Activated CD4-positive, alpha-beta T cell treated with anti-CD3 and anti-CD28 coated beads for 24 hours (primary cell): ENCODE results near the gene EVI5.
"Not testable (repeated sequence)": the region's sequence is repeated elsewhere in the genome, so short reads cannot be mapped to it uniquely, and the experiment has no call there.

ENCODE experiments used
- DNase-seq, 2 donors: peaks; one replicate each; pipeline ENCODE4 v3.0.0-alpha.2; 2020; ENCODE audit warnings: low read depth in 2 of 2

The EVI5 gene

DNA sequence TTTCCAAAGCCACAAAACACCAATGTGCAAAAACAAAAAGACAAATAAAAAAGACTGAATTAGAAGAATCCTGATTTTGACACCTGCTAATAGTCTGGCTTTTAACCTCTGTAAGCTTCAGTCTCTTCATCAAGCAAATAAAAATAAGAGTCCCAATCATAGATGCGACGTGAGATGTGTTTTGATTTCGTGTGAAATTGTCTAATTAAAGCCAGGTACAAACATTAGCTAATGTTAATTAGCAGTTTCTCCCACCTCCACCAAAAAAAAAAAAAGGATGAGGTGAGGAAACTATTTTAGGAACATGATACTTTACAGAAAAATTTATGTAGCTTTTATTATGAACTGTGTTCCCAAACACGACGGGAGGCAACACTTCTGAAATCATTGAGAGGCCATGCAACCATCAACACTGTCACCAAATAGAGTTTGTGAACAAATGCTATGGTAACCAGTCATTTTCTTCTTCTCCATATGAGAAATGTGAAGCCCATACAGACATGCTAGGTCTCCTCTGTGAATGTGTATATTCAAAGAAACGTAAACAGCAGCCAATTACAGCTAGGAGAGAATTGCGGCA lies 6.7 kb upstream of the EVI5 start:
- DNase-seq: no peak

DNA sequence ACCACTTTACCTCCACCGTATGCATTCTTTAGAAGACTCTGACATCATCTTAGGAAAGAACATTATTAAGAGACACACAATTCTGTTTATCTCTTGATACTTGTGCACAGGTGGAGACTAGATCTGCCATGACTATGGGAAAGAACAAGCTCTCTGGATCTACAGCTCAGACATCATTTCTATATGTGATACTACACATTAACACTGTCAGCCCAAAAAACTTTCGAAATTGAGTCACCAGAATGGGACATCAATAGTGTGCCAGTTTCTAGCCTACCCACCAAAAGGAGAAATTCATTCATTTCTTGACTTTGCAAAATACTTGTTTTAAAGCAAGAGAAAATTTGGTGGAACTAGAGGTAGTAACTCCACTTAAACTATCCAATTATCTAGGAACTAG lies 6.0 kb upstream of the EVI5 start:
- no peak for DNase-seq

DNA sequence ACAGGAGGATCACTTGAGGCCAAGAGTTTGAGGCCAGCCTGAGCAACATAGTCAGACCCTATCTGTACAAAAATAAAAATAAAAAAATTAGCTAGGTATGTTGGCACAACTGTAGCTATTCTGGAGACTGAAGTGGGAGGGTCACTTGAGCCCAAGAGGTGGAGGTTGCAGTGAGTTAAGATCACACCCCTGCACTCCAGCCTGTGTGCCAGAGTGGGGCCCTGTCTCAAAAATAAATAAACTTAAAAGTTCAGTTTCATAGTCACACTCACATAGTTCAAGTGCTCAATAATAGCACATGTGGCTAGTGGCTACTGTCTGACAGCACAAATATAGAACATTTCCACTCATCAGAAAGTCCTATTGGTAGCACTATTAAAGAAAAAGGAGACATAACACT lies 5.2 kb upstream of the EVI5 start:
- no peak for DNase-seq

DNA sequence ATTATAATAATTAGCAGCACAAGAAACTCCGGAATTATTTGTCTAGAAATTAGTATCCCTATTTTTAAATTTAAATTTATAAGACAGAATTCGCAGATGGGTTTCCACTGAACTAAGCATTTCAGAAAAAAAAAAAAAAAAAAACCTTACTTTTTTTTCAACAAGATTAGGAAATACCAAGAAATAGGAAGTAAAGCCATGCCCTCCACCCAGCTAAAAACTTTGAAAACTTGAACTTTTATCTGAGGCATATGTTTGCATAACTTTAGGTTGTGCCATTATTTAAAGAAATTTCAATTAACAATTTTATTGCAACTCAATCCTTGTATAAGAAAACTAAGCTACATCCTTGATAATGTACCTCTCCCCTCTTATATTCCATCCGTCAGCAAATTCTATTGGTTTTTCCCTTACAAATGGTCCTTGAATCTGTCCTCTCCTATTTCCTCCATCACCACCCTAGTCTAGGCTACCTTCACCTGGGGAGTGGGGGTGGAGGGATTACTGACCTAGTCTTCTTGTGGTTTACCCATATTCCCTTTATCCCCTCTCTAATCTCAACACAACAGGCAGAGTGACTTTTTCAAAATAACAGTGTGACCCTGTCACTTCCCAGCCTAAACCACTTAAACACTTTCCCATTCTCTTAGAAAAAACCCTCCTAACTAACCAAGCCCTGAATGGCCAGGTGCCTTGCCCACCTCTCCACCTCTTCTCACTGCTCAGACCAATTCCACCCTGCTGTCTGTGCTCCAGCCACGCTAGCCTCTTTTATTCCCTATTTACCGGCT lies 1.4 kb upstream of the EVI5 start:
- DNase-seq: no peak

DNA sequence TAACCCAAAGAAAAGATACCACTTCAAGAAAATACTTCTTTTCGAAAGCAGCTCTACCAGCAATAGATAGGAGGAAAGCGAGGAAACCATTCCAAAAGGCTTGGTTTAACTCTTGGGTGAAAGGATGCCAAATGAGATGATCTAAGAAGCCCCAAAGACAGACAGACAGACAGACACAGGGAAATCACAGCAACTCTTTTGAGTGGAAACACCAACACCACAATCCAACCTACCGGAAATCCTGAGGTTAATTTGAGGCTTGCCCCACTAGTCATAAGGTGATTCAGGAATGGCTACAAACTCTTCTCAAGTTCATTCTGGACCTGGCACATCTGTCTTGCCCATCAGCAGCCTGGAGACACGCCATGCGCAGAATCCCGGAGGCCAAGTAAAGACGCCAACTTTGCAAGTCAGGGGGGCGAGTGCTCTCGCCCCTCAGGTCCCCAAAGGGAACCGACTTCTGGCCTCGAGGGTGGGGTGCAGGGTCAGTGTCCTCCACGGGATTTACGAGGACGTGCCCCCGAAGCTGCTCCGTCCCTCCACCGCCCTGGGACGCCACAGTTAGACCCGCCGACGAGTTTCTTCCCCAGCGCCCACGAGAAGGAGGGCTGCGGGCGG lies 778 bp downstream of the EVI5 start:
- DNase-seq: peak; percentile 4 to 7

DNA sequence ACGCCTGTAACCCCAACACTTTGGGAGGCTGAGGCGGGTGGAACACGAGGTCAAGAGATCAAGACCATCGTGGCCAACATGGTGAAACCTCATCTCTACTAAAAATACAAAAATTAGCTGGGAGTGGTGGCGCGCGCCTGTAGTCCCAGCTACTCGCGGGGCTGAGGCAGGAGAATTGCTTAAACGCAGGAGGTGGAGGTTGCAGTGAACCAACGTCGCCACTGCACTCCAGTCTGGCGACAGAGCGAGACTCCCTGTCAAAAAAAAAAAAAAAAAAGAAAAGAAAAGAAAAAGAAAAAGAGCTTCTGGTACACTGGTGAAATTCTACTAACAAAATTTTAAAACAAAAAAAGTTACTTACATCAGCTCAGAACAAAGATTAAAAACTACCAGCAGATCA lies 1.4 kb downstream of the EVI5 start:
- DNase-seq: not testable (repeated sequence)

DNA sequence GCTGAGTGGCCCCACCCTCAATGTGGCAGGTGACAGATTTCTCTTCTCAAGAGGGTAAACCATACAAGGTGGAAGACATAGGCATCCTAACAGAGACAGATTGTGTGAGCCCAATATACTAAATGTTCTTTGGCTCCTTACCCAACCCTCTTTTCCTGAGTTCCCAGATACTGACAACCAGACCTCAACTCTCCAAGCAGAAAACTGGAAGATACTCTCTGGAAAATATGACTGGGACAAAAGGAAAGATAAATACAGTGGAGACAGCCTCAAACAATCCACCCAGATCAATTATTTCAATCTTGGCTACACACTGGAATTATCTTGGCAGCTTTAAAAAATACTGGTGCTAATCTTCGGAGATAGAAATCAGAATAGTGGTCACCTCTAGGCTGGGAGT lies 6.5 kb downstream of the EVI5 start:
- no peak for DNase-seq

DNA sequence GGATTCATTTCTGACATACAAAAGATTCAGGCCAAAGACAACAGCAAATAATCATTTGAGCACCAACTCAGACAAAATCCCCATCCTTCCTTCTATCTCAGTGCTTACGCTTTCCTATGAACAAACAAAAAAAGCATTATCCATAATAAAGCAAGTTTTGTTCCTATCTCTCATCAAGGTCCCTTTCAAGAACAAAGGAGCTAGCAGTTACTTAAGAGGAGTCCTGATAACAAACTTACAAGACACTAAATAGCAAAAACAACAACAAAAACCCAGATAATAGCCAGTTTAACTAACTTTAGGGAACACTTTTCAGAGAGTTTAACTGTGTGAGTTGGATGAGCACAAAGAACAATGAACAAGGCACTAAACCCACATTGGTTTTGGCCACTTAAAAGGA lies 10.5 kb downstream of the EVI5 start:
- DNase-seq: no peak

DNA sequence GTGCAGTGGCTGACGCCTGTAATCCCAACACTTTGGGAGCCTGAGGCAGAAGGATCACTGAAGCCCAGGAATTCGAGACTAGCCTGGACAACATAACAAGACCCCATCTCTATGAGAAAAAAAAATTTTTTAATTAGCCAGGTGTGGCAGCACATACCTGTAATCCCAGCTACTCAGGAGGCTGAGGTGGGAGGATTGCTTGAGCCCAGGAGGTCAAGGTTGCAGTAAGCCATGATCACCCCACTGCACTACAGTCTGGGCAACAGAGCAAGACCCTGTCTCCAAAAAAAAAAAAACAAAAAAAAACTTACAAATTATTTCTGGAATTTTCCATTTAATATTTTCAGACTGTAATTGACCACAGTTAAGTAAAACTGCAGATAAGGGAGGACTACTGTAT lies 11.2 kb downstream of the EVI5 start:
- not testable (repeated sequence) for DNase-seq

DNA sequence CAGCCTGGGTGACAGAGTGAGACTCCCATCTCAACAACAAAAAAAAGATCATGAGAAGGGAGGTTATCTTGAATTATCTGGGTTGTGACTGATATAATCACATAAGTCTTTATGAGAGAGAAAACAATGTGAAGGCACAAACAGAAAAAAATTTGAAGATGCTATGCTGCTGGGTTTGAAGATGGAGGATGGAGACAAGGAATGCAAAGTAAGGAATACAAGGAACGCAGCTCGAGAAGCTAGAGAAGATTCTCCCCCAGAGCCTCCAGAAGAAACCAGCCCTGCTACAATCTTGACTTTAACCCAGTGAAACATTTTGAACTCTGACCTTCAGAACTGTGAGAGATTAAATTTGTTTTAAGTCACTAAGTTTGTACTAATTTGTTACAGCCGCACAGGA lies 15.1 kb downstream of the EVI5 start:
- DNase-seq: no peak

DNA sequence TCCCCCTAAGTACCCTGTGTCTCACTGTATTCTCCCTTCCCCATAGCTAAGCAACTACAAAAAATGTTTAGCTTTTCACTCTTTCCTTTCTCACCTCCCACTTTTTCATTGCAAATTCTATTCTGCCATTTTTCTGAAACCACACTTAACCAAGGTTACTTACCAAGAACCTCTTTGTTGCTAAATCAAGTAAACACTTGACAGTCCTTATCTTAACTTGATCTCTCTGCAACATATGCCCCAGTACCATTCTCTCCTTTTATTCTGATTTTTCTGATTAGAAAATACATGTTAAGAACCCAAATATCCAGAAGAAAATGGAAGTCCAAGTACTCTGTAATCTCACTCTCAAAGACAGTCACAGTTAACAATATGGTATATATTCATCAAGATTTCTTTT lies 16.0 kb downstream of the EVI5 start:
- DNase-seq: no peak

DNA sequence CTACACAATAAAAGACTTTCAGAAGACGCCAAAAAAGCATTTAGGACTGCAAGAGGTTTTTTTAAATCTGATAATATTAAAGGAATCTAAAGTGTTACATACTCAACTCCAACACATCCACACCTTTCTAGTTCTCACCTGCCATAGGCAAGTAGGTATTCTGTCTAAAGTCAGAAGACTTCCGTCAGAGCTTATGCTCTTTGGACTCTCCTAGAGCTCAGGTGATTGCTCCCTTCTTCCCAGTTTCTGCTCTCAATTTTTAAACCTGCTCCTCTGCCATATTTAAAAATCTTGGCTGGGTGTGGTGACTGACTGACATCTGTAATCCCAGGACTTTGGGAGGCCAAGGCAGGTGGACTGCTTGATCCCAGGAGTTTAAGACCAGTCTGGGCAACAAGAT lies 16.6 kb downstream of the EVI5 start:
- no peak for DNase-seq

DNA sequence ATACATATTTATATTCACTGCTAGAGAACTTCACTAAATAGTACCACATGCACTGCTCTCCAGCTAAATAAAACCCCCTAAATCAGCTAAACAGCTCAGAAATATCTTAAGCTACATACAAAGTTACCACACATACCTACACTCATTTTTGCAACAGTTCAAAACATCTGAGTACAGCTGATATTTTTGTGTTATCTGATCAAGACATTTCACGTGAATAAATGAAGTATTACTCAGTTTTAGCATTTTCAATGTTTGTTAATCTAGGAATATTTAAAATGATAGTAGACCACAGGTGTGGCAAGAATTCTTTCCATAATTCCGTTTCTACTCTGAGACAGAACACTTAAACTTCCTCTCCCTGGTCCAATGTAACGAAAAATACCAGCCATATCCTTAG lies 20.8 kb downstream of the EVI5 start:
- DNase-seq: no peak

DNA sequence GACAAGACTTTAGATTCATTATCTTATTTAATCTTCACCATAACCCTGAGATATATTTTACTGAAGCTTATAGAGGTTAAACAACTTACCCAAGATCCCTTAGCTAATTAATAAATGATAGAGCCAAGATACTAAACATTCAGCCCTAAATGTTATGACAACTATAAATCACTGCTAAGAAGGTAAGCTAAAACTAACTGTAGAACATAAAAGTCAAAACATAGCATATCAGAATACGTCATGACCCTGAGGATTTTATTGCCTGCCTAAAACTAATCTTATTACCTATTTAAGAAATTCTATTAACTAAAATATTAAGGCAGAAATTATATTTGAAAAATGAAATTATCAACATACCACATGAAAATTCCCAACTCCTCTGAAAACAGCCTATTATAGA lies 22.6 kb downstream of the EVI5 start:
- no peak for DNase-seq

DNA sequence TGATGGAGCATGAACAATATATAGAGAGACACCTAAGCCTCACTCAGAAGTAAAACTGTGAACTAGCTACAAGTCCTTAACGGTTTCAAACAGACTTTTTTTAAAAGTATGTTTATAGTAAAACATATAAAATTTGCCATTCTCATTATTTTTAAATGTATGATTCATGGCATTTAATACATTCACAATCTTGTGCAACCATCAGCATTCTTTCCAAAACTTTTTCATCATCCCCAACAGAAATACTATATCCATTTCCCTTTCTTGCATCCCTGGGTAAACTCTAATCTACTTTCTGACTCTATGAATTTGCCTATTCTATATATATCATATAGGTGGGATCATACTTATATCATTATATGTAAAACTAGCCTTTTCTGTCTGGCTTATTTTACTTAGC lies 25.5 kb downstream of the EVI5 start:
- no peak for DNase-seq

DNA sequence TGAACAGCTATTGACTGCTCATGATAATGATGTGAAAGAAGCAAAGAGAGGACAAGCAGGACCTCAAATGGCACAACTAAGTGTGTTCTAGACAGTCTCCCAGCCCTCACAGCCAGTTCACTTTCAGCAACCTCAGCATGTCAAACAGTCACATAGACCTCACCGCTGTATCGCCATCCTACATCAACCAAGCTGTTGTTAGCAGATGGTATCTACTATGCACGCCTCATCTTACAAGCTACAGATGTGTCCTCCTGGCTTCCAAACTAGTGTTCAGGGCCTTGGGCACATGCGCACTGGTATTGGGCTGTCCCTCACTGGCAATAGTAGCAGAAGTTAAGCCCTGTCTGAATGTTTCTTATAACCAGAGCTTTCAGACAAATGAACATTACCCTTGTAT lies 28.4 kb downstream of the EVI5 start:
- DNase-seq: no peak

DNA sequence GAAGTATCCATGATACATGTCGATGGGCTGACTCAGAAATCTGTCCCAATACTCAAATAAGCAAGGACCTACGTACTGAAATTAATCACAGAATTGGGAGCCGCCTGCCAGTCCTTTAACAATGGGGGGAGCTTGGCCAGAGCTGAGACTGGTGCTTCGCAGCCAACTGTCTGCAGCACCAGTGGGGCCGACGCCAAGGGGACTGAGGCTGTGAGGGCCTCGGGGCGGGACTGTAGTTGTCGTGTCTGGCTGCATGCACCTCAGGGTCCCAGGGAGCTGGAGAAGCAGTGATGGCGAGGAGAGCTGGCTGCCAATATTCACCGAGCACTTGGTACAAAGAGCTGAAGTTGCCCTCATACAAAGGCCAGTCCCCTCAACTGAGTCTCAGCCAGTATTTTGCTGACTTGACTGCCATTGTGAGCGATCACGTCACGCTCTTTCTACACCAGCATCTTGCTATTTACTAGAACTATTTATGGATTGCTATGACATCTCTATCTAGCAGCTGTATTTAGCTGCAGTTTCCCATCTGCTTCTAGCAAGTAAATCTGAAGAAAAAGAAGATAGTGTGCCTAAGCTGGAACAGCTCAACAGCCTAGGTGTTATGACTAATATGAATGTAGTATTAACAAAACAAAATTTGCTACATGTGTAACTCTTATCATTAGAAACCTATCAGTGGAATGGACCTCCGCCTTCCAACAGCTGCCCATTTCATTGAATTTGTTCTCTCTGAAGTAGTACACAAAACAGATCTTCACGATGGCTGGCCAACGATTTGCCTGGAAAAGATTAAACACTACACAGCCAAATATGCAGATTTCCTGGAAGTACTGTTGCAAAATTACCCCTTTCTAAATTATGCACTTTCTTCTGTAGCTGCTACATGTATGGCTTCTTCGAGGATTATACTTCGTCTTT lies 29.1 kb downstream of the EVI5 start:
- no peak for DNase-seq

DNA sequence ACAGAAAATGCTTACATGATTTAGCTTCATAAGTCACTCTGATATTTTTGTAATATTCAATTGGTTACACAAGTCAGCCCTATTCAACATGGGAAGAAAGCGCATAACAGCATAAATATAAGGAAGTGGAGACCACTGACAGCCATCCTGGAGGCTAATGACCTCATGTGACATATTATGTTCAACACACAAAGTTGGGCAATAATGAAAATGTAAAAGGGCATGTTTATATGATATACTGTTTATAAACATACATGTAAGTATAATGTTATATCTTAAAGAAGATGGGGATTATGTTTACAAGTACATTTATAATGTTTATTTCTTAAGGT lies 30.2 kb downstream of the EVI5 start:
- DNase-seq: no peak

DNA sequence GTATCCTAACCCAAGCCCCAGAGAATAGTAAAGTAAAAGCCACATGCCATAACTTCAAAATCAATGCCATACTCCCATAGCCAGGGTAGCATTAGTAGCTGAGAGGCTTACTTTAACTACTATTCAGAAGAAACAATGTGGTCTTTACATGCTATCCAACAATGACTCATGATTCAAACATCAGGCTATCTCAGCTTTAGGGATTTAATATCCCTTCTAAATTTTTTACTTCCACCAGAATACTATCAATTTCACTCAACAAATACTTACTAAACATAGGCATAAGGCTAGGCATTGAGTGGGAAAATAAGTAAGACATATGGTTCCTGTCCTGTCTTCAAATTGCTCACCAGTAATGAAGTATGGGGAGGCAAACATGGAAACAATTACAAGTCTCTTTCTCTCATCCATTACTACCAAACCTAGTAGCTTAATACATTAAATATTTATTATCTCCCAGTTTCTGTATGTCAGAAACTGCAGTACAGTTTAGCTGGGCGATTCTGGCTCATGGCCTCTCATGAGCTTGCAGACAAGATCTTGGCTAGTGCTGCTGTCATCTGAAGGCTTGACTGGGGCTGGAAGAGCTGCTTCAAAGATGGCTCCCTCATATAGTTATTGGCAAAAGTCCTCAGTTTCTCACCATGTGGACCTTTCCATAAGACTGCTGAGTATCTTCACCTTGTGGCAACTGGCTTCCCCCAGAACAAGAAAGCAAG lies 30.7 kb downstream of the EVI5 start:
- DNase-seq: no peak

DNA sequence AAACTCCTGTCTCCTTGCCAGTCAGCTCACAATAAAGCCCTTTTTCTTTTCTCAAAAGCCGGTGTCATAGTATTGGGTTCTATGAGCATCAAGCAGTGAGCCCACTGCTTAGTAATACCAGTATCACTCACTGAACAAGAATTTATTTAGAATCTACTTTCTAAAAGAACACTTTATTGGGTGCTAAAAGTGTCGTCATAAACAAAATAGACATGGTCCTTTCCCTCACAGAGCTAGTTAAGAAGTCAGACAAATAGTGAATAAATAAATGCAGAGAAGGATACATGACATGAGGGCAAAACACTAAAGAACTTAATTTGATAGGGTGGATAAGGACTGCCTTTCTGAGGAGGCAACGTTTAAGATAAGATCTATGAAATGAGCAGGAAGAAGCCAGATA lies 32.2 kb downstream of the EVI5 start:
- DNase-seq: no peak

DNA sequence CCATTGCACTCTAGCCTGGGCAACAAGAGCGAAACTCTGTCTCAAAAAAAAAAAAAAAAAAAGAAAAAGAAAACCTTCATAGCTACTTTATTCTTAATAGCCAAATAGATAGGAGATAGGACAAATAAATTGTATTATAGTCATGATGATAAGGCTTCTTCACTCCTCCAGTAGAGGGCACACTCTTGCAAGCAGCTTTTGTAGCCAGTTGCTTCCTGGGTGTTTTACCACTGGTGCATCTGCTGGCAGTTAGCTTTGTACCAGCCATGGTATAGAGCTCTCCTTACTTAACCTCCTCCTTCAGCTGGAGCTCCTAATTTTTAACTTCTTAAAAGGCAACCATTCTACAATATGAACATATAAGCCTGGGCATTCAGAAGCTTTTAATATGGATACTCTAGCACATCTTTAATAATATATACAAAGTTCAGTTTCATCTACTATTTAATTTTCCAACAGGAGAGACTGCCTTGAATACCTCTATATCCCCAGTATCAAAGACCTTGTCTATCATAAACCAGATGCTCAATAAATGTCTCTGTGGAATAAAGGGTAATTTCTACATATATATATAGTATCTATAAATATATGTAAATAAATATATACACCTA lies 35.8 kb downstream of the EVI5 start:
- DNase-seq: peak in 1 of 2 donors; percentile 10
